GM12878 (cell line): ENCODE measurements around the gene FSTL4. TPM values are rescaled to one million over a fixed set of nuclear protein-coding genes. Genes with fewer than 3 reads are reported as not detected.

Experiments used
- ATAC-seq: fragments of 200-7000 bp; cut with Tn5 transposase; 3 replicates; pipeline ENCODE4 v1.9.1; 2020; ENCODE audit warnings: mild to moderate bottlenecking, moderate library complexity
- BruUV-seq: library from RNA; stranded (reverse); fragments of 400-500 nt; replicated peaks from 2 replicates; lab custom pipeline; 2021; lab: Mats Ljungman, UMichigan
- CTCF ChIA-PET: fragments of 300-600 bp; sonication (Branson Sonifier 250); formaldehyde crosslinking; extraction: SDS; loops from one replicate; lab custom pipeline; 2021; ENCODE audit warnings: inconsistent platforms; lab: Yijun Ruan, JAX
- POLR2A ChIA-PET: fragments of 350-600 bp; formaldehyde crosslinking; extraction: SDS; loops from one replicate; lab custom pipeline; 2021; ENCODE audit warnings: inconsistent platforms; lab: Charles Lee
- RAD21 ChIA-PET: fragments of 300-600 bp; sonication (Branson Sonifier 250); formaldehyde crosslinking; loops from one replicate; lab custom pipeline; 2023; ENCODE audit warnings: antibody characterized with exemption; ENCODE audit not compliant: unreplicated experiment; lab: Charles Lee
- SMC1A ChIA-PET: fragments of 300-600 bp; sonication (Branson Sonifier 250); formaldehyde crosslinking; loops from one replicate; lab custom pipeline; 2023; ENCODE audit not compliant: unreplicated experiment, uncharacterized antibody; lab: Charles Lee
- DNase-seq: peaks from one replicate; pipeline ENCODE4 v3.0.0-alpha.2; 2011; ENCODE audit warnings: low read depth, low spot score
- FAIRE-seq: peaks from 3 replicates; lab custom pipeline; 2011; peaks lifted over from hg19 to GRCh38; lab: Jason Lieb, UNC
- H2AFZ ChIP-seq: 2 replicates; pipeline ENCODE4 v1.6.0; 2011; ENCODE audit warnings: low read depth, low read length, control low read depth; ENCODE audit not compliant: control insufficient read depth
- H3K27ac ChIP-seq: 2 replicates; pipeline ENCODE4 v1.5.1; 2011; ENCODE audit warnings: control low read depth; ENCODE audit not compliant: control insufficient read depth, insufficient read depth
- H3K27me3 ChIP-seq, 2 experiments: replicated peaks in 1 of 2; 2 replicates each; pipeline versions ENCODE4 v1.6.0 to v1.6.1; 2011; ENCODE audit warnings: low read length in 1 of 2; ENCODE audit not compliant: control insufficient read depth in 2 of 2, insufficient read depth in 2 of 2
- H3K36me3 ChIP-seq, 2 experiments: 2 replicates each; pipeline ENCODE4 v1.5.1; 2011; ENCODE audit warnings: low read length in 1 of 2; ENCODE audit not compliant: control insufficient read depth in 2 of 2, insufficient read depth in 2 of 2
- H3K4me1 ChIP-seq: 2 replicates; pipeline ENCODE4 v1.6.1; 2011; ENCODE audit warnings: mild to moderate bottlenecking, low read length, moderate library complexity, mixed read lengths; ENCODE audit not compliant: control insufficient read depth, insufficient read depth
- H3K4me2 ChIP-seq: 2 replicates; pipeline ENCODE4 v1.6.0; 2011; ENCODE audit warnings: control low read depth; ENCODE audit not compliant: control insufficient read depth, insufficient read depth
- H3K4me3 ChIP-seq: fragments of 200-600 bp; sonication (generic); 2 replicates; pipeline ENCODE4 v1.5.1; 2016
- H3K79me2 ChIP-seq: 2 replicates; pipeline ENCODE4 v1.6.0; 2011; ENCODE audit warnings: low read length; ENCODE audit not compliant: control insufficient read depth, insufficient read depth
- H3K9ac ChIP-seq: 2 replicates; pipeline ENCODE4 v1.8.0; 2011; ENCODE audit warnings: low read length, control low read depth, mixed read lengths; ENCODE audit not compliant: control insufficient read depth, insufficient read depth
- H3K9me3 ChIP-seq: replicated peaks from 3 replicates; pipeline ENCODE4 v1.5.1; 2011; ENCODE audit warnings: mild to moderate bottlenecking, low read length; ENCODE audit not compliant: control insufficient read depth, insufficient read depth
- H4K20me1 ChIP-seq: 2 replicates; pipeline ENCODE4 v1.6.0; 2011; ENCODE audit not compliant: control insufficient read depth, insufficient read depth
- ATF2 ChIP-seq: IDR thresholded peaks from 2 replicates; pipeline ENCODE4 v1.6.1; 2012; ENCODE audit warnings: low read length, inconsistent platforms
- BCL3 ChIP-seq: IDR thresholded peaks from 2 replicates; pipeline ENCODE4 v1.6.1; 2011; ENCODE audit warnings: borderline replicate concordance, low read depth, mild to moderate bottlenecking, moderate library complexity, low read length; ENCODE audit not compliant: insufficient read depth, poor library complexity, severe bottlenecking
- CREB1 ChIP-seq: IDR thresholded peaks from 2 replicates; pipeline ENCODE4 v1.6.1; 2012; ENCODE audit warnings: low read depth, mild to moderate bottlenecking, inconsistent platforms
- GATAD2B ChIP-seq: fragments of 450-650 bp; conservative IDR thresholded peaks from 2 replicates; pipeline ENCODE4 v1.6.1; 2017; ENCODE audit warnings: low read depth, mild to moderate bottlenecking, moderate library complexity
- IRF5 ChIP-seq: fragments of 450-650 bp; IDR thresholded peaks from 2 replicates; pipeline ENCODE4 v1.6.1; 2017; ENCODE audit warnings: borderline replicate concordance
- MTA3 ChIP-seq: IDR thresholded peaks from 2 replicates; pipeline ENCODE4 v1.6.1; 2012; ENCODE audit warnings: low read length, inconsistent platforms, borderline replicate concordance
- MXI1 ChIP-seq: fragments of 150-350 bp; IDR thresholded peaks from 2 replicates; pipeline ENCODE4 v1.6.1; 2011; ENCODE audit warnings: low read depth, mild to moderate bottlenecking, inconsistent platforms, low read length, improper control_type of control experiment
- NFIC ChIP-seq: IDR thresholded peaks from 2 replicates; pipeline ENCODE4 v1.6.1; 2012; ENCODE audit warnings: low read depth, mild to moderate bottlenecking, inconsistent platforms, low read length, moderate library complexity
- NR2C2 ChIP-seq: IDR thresholded peaks from 2 replicates; pipeline ENCODE4 v1.6.1; 2011; ENCODE audit warnings: borderline replicate concordance, low read depth; ENCODE audit not compliant: control insufficient read depth, insufficient read length
- POU2F2 ChIP-seq: IDR thresholded peaks from 3 replicates; pipeline ENCODE4 v1.6.1; 2011; ENCODE audit warnings: low read depth, mild to moderate bottlenecking, low read length, borderline replicate concordance
- RFX5 ChIP-seq: IDR thresholded peaks from 2 replicates; pipeline ENCODE4 v1.6.1; 2011; ENCODE audit warnings: low read depth, low read length, improper control_type of control experiment
- SMC3 ChIP-seq: IDR thresholded peaks from 2 replicates; pipeline ENCODE4 v1.6.1; 2011; ENCODE audit warnings: low read length, improper control_type of control experiment, borderline replicate concordance
- SREBF1 ChIP-seq: IDR thresholded peaks from 2 replicates; pipeline ENCODE4 v1.6.1; 2012; ENCODE audit warnings: mild to moderate bottlenecking, low read length
- TBL1XR1 ChIP-seq: IDR thresholded peaks from 2 replicates; pipeline ENCODE4 v1.6.1; 2012; ENCODE audit warnings: low read depth, low read length, improper control_type of control experiment
- ZBED1 ChIP-seq: IDR thresholded peaks from 2 replicates; pipeline ENCODE4 v1.6.1; 2016; ENCODE audit warnings: borderline replicate concordance
- ZNF217 ChIP-seq: fragments of 450-650 bp; IDR thresholded peaks from 2 replicates; pipeline ENCODE4 v1.6.1; 2017; ENCODE audit warnings: antibody characterized with exemption, mild to moderate bottlenecking
- ZNF274 ChIP-seq: IDR thresholded peaks from one replicate; pipeline ENCODE4 v1.8.0; 2011; ENCODE audit not compliant: insufficient read length, insufficient read depth
- WGBS: methylation state at CpG from one replicate; pipeline ENCODE4 v1.1.6; 2016; ENCODE audit warnings: low lambda C conversion rate; ENCODE audit not compliant: insufficient replicate concordance, insufficient coverage; ENCODE audit errors: missing lambda C conversion rate; 5-methylcytosine and 5-hydroxymethylcytosine counted together
- in situ Hi-C: fragments of 300-500 bp; cut with MboI; formaldehyde crosslinking; loops from 9 replicates; pipeline ENCODE4 v1.14.3; 2018; ENCODE audit warnings: mixed read lengths
- intact Hi-C: fragments of 100-400 bp; cut with micrococcal nuclease; formaldehyde crosslinking; loops from one replicate; pipeline ENCODE4 v1.14.2; 2022; ENCODE audit not compliant: unreplicated experiment
- polyA plus RNA-seq, 11 experiments: library from polyadenylated mRNA; depleted of rRNA in 4 of 11; unstranded in 6 of 11; stranded (reverse) in 5 of 11; fragments of >200 nt; fragmentation: Nextera tagmentation in 4 of 11; fragmentation: Illumina TruSeq in 1 of 11; extraction: Ambion mirVana in 4 of 11; extraction: Trizol in 1 of 11; gene quantifications; 1 replicate in 1 of 11; 2 replicates in 10 of 11; pipeline versions ENCODE4 v1.2.1 to v1.2.3, GENCODE V29; 2011 to 2016; ENCODE audit warnings: inconsistent platforms in 2 of 11, missing spikeins in 2 of 11, low read depth in 1 of 11
- total RNA-seq, 4 experiments: library from RNA; depleted of rRNA in 3 of 4; stranded (reverse); fragments of >200 nt in 3 of 4; fragmentation: Illumina TruSeq in 1 of 4; extraction: Trizol in 1 of 4; gene quantifications; 2 replicates each; pipeline versions ENCODE4 v1.2.1 to v1.2.3, GENCODE V29; 2013 to 2021
- TF ChIP-seq, protein P1 (sequence below): fragments of 450-650 bp; IDR thresholded peaks from 2 replicates; pipeline ENCODE4 v1.6.1; 2018; ENCODE audit warnings: borderline replicate concordance, mild to moderate bottlenecking; ENCODE audit not compliant: partially characterized antibody
- TF ChIP-seq, protein P2 (sequence below): IDR thresholded peaks from 2 replicates; pipeline ENCODE4 v1.6.1; 2011; ENCODE audit warnings: low read depth, mild to moderate bottlenecking, low read length, moderate library complexity, borderline replicate concordance; ENCODE audit errors: extremely low read depth

FSTL4 gene
- total and polyA plus RNA-seq, 10 of the 15 experiments (the other 5 are each of a cell fraction or from before 2014, with no cell fraction given), result 0.01 to 0.79 (median 0.21) TPM; not detected in 6

DNA sequence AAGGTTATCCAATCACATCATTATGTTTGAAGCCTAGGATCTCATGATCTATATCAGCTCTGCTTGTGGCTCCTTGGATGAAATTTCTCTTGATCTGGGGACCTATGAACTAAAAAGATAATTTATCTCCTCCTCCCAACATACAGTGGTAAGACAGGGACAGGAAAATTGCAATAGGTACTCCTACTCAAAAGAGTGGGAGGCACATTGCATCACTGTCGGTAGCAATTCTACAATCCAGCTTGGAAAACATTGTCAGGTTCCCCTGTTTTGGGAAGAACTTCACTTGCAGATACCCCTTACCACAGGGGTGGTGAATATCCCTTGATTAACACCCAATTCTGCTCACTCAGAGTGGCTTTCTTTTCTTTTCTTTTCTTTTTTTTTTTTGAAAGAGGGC, 452.8 kb downstream of the FSTL4 start:
- SMC1A ChIA-PET, result interaction anchor here (1.2 kb wide), 1 partner anchor 47 kb away, joined by 3 read pairs; no protein-coding TSS in a partner anchor
- TF ChIP-seq TBL1XR1, result no peak
- no peak for TF ChIP-seq SMC3
- TF ChIP-seq, protein P1, sequence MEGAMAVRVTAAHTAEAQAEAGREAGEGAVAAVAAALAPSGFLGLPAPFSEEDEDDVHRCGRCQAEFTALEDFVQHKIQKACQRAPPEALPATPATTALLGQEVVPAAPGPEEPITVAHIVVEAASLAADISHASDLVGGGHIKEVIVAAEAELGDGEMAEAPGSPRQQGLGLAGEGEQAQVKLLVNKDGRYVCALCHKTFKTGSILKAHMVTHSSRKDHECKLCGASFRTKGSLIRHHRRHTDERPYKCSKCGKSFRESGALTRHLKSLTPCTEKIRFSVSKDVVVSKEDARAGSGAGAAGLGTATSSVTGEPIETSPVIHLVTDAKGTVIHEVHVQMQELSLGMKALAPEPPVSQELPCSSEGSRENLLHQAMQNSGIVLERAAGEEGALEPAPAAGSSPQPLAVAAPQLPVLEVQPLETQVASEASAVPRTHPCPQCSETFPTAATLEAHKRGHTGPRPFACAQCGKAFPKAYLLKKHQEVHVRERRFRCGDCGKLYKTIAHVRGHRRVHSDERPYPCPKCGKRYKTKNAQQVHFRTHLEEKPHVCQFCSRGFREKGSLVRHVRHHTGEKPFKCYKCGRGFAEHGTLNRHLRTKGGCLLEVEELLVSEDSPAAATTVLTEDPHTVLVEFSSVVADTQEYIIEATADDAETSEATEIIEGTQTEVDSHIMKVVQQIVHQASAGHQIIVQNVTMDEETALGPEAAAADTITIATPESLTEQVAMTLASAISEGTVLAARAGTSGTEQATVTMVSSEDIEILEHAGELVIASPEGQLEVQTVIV, result no peak
- no peak for TF ChIP-seq CREB1
- TF ChIP-seq BCL3, result no peak
- TF ChIP-seq GATAD2B, result no peak
- no peak for TF ChIP-seq ZNF217
- no peak for TF ChIP-seq RFX5
- TF ChIP-seq NFIC, result no peak
- TF ChIP-seq, protein P2, sequence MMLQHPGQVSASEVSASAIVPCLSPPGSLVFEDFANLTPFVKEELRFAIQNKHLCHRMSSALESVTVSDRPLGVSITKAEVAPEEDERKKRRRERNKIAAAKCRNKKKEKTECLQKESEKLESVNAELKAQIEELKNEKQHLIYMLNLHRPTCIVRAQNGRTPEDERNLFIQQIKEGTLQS, result no peak
- no peak for TF ChIP-seq MTA3
- TF ChIP-seq NR2C2, result no peak
- TF ChIP-seq IRF5, result no peak
- no peak for TF ChIP-seq SREBF1
- no peak for TF ChIP-seq ZNF274
- TF ChIP-seq MXI1, result no peak
- no peak for TF ChIP-seq POU2F2
- TF ChIP-seq ZBED1, result no peak
- TF ChIP-seq ATF2, result no peak
- no TSS peak for BruUV-seq
- Histone ChIP-seq H4K20me1 (no peaks in the 10 kb centered on the region), H3K27ac (no peak overlapping the region), H3K4me3 (no peak overlapping the region), H3K36me3 (no peaks in the 10 kb centered on the region), H2AFZ (no peak overlapping the region), H3K9me3 (no peaks in the 10 kb centered on the region; the same call in 2 of the 3 replicates), H3K4me1 (no peaks in the 10 kb centered on the region), H3K27me3 (no peaks in the 10 kb centered on the region), H3K4me2 (no peak overlapping the region), H3K79me2 (no peaks in the 10 kb centered on the region), H3K9ac (no peak overlapping the region)
- RAD21 ChIA-PET, result no interaction called here
- CTCF ChIA-PET, result no interaction called here
- FAIRE-seq (no peak), ATAC-seq (no peak), DNase-seq (no peak)
- intact Hi-C loops, result no loop called here
- in situ Hi-C loops, result no loop called here
- 29% methylated on average over 1 of the region's 1 CpG for WGBS
- POLR2A ChIA-PET, result no interaction called here
